Activated CD4-positive, alpha-beta T cell treated with anti-CD3 and anti-CD28 coated beads, Interleukin-2, amount 50 U/mL, for 16 hours (primary cell): ENCODE results near the gene ASTN2.
"Not testable (repeated sequence)": the region's sequence is repeated elsewhere in the genome, so short reads cannot be mapped to it uniquely, and the experiment has no call there.

Source experiments
- DNase-seq: peaks from one replicate; pipeline ENCODE4 v3.0.0-alpha.2; 2020

Gene ASTN2

DNA sequence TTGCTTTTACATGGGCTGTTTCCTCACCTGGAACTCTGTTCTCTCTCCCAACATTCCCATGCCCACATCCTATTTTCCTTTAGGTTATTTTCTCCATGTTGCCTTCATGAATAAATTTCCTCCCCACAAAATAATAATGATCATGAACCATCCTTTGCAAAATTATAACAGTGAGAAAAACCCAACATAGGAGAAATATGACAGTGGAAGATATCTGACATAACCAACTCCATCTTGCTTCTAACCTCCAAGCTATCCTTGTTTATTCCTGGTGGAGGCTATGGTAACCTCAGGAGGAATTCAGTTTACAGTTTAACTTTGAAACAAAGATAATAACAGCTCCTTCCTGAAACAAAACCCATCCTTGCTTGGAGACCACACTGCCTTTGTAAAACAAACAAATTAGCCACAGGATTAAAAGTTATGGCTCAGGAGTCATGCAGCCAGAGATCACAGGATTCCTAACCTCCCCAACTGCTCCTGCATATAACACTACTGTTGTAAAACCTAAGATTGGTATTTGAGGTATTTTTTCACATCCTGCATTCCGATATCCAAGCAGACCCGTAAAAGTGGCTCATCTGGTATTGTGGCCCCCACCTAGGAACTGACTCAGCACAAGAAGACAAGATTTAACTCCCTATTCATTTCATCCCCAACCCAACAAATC is 515.4 kb downstream of the ASTN2 start:
- no peak for DNase-seq

DNA sequence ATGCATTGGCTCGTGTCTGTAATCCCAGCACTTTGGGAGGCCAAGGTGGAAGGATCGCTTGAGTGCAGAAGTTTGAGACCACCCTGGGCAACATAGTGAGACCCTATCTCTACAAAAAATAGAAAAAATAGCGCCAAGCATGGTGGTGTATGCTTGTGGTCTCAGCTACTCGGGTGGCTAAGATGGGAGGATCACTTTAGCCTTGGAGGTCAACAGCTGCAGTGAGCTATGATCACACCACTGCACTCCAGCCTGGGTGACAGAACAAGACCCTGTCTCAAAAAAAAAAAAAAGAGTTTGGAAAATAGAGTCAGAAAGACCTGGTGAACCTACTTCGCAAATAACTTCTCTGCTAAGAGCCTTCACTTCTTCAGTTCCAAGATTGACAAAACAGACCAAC is 516.7 kb downstream of the ASTN2 start:
- DNase-seq, result not testable (repeated sequence)

DNA sequence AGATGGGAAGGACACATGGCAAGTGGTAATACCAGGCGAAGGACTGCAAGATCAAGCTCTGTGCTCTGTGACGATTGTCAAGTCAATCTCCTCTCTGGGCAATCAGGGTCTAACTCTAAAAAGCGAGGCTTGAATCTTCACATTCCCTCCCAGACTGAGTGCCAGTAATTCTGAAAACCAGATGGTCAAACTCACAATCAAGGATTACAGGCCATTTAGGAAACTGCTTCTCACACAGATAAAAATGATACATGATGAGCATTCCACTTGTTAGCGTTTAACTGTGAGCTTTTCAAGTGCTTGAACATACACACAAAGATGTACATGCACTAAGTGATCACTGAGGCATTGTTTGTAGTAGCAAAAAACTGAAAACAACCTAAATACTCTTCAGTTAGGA is 517.7 kb downstream of the ASTN2 start:
- no peak for DNase-seq

DNA sequence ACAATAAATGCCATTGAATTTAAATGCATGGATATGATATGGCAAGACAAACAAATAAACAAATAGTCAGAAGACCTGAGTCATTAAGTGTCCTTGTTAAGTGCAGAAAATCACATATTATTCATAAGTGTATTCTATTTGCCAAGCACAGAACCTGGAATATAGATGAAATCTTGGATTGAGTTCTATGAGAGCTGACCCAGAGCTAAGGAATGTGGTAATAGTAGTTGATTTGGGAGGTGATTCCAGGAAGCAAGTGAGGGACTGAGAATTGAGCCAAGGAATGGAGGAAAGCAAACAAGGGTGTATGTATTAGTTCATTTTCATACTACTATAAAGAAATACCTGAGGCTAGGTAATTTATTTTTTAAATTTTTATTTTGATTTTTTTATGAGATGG is 518.9 kb downstream of the ASTN2 start:
- no peak for DNase-seq

DNA sequence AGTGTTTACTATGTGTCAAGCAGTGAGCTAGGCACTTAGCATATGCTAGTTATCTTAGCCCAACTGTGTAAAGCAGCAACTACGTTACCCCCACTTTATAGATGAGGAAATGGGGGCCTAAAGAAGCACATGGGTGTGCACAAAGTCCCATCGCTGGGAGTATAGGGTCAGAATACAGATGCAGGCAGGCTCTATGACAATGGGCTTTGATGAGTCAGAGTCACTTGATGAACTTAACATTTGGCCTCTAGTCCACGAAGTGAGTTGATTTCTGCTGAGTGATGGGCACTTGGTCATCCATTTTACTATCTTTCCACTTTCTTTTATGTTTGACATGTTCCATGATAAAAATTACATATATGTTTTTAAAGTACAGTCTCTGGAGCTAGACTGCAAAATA is 523.4 kb downstream of the ASTN2 start:
- no peak for DNase-seq

DNA sequence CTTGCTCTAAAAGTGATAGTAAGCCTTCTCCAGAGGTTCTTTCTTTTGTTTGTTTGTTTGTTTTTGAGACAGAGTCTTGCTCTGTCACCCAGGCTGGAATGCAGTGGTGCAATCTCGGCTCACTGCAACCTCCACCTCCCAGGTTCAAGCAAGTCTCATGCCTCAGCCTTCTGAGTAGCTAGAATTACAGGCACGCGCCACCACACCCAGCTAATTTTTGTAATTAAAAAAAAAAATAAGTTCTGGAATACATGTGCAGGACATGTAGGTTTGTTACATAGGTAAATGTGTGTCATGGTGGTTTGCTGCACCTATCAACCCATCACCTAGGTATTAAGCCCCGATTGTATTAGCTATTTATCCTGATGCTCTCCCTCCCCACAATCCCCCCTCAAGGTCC is 526.4 kb downstream of the ASTN2 start:
- DNase-seq, result not testable (repeated sequence)

DNA sequence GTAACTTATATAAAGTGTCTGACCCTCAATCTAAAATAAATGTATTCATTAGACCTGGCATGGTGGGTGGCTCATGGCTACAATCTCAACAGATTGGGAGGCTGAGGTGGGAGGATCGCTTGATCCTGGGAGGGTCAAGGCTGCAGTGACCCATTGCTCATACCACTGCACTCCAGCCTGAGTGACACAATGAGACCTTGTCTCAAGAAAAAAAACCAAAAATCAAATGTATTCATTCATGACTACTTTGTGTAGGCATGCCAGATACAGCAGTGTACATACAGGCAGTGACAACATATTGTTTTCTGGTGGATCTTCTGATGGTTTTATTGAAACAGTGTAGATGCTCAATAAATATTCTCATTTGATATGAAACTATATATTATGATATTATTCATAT is 526.8 kb downstream of the ASTN2 start:
- no peak for DNase-seq

DNA sequence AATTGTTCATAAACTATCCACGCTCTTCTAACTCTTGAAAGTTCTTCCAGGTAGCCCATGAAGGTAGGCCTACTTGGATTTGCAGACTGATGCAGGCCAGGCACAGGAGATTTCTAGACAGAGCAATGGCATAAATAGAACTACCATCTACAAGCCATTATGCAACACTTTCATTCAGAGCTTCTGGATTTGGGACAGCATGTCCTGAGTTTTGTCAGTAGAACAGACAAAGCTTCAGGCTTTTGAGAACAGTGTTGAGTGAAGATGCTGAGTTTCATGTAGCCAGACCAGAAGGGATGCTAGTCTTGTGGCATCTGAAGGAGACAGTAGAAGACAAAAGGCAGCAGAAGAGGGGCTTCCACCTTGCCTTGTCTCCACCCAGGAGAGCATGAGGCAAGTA is 531.2 kb downstream of the ASTN2 start:
- DNase-seq, result no peak

DNA sequence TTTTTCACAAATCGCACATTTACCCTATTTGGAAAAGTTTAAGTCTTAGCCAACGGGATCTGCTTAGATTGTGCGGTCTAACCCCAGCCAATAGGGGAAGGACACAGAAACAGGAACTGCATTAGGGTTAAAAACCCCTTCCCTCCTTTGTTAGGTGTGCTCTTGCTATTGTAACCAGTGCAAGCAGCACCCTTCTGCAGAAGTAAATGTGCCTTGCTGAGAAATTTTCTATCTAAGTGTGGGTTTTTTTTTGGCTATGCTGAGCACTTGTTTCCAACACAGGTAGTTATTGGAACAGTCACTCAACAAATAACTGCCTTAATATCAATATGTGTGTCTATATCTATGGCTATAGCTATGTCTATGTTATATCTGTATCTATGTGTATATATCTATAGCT is 537.8 kb downstream of the ASTN2 start:
- DNase-seq, result no peak

DNA sequence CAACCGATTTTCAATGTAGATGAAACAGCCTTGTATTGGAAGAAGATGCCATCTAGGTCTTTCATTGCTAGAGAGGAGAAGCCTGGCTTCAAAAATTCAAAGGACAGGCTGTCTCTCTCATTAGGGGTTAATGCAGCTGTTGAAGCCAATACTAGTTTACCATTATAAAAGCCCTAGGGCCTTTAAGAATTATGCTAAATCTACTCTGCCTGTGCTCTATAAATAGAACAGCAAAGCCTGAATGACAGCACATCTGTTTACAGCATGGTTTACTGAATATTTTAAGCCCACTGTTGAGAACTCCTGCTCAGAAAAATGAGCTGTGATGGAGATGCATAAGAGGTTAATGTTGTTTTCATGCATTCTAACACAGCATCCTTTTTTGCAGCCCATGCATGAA is 539.3 kb downstream of the ASTN2 start:
- no peak for DNase-seq

DNA sequence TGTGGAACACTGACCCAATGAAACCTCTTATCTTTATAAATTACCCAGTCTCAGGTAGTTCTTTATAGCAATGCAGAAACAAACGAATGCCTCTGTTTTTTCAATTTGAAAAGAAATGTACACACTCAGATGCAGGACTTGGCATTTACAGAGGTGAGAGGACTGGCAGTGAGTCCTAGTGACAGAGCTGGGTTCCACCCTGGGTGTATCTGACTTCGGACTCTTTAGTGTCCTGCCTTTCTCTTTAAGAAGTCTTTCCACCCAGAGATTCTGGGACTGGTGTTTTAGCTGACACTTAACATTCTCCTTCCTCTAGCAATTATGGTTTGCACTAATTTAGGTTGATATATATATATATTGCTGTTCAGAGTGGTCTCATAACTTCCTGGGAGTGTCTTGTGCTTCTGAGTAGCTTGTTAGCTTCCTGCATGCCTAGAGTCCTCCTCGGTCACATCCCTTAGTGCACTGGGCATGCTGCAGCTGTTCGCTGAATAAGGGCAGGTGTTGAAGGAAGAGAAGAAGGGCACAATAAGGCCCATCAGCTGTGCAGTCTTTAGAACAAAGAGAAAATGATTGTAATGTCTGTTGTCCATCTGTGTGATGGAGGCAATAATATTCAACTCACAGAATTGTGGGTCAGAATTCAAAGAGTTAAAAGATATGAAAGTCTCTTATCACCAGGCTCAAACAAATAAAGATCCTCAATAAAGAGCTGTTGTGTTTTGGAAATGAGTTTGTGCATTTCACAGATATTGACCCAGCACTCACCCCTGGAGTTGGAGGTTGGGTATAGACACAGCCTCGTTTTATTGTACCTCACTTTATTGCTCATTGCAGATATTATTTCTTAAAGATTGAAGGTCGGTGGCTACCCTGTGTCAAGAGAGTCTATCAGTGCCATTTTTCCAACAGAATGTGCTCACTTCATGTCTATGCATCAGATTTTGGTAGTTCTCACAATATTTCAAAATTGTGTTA is 540.6 kb downstream of the ASTN2 start:
- DNase-seq, result no peak

DNA sequence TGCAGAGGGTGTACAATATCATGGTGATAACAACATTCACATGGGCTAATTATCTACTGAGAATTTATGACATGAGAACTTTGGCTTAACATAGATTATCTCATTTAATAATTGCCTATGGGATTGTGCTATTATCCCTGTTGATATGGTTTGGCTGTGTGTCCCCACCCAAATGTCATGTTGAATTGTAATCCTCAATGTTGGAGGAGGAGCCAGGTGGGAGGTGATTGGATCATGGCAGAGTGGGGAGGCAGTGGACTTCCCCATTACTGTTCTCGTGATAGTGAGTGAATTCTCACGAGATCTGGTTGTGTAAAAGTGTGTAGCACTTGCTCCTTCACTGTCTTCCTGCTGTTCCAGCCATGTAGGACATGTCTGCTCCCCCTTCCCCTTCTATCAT is 541.4 kb downstream of the ASTN2 start:
- no peak for DNase-seq

DNA sequence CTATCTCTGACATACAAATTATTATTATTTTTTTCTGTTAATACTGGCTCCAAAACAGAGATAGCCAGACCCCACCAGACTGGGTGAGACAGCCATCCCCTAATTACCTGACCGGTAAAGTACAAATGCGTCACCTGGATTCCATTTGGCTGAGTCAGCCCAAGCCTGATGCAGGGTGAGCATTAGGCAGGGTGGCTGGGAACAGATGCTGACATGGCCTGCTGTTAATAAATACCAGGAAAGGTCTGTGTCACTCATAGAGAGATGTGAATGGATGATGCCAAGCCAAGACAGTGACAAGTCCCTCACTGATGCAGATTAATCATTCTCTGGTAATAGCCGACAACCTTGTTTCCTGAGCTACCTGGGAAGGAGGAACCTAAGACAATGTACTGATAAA is 544.3 kb downstream of the ASTN2 start:
- no peak for DNase-seq

DNA sequence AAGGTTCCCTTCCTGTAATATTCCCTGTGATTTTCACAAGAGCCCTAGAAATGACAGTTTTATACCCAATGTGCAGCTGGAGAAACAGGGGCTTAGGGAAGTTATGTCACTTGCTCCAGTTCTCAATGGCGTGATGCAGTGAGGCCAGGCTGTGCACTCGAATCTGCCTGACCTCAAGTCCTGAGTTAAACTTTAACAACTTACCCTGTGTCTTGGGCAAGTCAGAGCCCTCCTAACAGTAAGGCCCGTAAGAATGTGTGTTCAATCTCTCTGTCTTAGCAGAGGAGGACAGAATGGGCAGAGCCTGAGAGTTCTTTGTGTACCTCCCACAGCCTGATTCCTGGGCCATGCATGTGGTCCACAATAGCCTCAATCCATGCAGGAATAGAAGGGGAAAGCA is 546.7 kb downstream of the ASTN2 start:
- no peak for DNase-seq

DNA sequence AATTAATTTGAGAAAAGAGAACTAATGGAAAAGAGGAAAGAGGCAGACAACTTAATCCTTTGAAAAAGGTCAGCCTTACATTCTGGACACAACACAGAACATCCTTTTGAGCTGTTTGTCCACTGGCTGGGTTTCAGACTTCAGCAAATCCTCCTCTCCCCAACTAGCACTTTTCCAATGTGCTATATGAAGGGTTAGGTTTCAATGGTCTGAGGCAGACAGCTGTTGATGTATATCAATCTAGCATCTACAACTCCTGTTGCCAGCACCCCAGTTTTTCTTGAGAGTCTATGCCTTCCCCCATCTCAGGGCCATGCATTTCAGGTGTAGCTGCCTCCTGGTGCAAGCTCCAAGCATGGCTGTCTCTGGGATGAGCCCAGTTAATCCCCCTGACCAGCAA is 553.5 kb downstream of the ASTN2 start:
- DNase-seq, result no peak

DNA sequence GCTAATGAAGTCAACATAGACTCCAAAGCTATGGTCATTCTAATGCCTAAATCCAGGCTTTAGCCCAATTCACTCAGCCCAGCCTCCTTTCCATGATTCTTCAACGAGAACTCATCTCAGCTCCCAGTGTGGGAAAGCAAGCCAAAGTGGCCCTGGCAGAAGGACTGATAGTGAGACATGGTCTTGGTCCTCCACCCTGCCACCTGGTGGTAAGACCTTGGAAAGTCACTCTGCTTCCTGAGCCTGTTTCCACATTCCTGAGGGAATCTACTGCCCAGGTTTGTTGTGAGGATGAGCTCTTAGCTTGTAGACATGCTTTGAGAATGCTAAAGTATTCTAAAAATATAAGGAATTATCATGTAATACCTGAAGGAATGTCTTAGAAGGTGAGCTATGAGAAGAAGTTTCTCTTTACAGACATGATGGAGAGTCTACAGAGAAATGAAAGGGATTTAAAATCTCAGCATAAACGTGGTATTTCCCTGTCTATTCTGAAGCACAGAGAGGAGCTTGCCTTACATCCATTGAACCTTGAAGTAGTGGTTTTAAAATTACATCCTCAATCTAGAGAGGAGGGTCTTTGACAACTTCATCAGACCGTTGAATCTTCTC is 554.2 kb downstream of the ASTN2 start:
- DNase-seq, result peak; percentile 16

DNA sequence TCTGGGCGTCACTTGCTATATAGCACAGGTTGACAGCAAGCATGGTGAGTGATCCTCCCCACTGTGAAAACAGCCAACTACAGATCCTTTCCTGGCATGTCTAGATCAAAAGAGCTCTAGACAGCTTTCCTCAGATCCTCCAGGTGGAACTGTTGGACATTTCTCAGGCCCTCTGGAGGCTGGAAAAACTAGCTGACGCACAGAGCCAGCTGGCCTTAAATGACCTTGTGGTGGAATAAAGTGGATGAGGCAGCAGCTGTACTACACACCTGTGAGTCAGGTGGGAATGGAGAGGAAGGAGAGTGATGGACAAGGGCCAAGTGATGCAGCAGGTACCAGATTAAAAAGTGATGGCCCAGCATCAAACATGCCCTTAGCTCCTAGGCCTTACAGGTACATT is 555.1 kb downstream of the ASTN2 start:
- DNase-seq, result no peak

DNA sequence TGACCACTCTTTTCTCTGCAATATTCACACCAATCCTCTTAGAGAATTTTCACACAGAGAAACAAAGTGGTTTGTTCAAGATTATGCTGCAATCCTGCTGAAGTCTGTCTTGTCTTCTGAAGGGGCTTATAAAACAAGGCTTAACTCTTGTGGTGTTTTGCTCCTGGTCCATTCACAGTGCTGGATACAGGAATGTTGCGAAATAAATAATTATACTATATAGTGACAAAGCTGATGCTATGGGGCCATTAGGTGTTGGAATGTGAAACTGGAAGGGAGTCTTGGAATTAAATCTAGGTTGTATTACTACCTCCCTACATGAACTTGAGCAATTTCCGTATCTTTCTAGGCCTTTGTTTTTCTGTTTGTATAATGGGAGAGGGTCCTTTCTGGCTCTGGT is 557.5 kb downstream of the ASTN2 start:
- DNase-seq, result no peak

DNA sequence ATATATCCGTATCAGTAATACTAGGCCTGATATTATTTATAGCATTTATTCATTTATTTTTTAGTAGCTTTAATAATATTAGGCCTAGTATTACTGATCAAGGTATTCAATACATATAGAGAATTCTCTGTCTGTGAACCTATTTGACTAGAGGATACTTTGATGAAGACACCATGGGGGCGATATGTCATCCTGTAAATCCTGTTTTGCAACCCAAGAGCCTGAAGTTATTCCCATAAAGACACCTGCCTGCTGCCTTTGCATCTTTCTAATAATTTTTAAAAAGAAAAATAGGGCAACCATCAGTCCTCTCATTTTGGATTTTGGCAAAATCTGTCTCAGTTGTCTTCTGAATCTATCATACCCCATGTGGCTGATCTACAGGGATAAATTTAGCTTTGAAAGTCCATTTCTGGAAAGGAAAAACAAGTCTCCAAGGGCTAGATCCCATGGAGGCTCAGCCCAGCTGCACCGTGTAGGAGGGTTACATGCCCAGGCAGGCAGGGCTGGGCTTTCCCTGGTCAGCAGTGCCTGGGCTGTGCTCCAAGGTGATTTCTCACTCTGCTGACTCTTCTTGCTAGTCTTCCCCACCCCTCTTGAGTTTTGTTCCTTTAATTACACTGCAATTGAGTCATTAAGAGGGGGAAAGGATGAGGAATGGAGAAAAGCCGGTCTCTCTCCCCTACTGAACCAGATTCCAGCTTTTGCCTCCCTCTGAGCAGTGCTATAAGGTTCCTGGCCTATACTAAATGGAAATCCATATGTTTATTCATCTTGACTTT is 558.8 kb downstream of the ASTN2 start:
- DNase-seq, result no peak

DNA sequence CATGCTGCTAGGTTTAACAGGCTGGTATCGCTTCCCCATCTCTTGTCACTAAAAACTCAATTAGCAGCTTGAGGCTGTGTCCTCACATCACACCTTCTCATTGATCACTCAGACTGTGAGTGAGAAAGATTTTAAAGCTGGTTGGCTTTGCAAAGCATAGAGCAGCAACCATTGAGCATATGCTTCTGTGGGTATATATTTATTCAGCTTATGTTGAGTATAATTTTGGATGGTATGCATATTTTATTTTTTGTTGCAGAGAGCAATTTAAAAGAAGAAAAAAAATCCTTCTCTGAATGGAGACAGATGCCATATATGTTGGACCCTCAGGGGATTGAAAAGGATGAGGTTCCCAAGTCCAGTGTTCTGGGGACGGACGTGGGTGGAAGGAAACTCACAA is 565.1 kb downstream of the ASTN2 start:
- DNase-seq, result no peak

DNA sequence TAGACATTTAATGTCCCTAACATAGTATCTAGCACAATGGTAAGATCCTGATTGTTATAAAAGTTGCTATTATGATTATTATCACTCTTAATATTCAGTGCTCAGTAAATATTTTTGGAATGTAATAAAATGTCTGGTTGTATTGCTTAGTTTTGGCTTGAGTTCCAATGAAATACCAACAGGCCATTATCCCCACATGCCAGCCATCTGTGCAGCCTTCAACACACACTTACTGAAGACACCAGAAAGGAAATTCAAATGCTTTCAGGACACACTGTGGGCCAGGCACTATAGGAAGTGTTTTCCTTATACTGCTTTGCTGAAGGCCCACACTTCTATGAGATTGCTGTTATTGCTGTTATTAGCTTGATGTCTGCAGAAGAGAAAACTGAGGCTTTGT is 570.2 kb downstream of the ASTN2 start:
- DNase-seq, result no peak

DNA sequence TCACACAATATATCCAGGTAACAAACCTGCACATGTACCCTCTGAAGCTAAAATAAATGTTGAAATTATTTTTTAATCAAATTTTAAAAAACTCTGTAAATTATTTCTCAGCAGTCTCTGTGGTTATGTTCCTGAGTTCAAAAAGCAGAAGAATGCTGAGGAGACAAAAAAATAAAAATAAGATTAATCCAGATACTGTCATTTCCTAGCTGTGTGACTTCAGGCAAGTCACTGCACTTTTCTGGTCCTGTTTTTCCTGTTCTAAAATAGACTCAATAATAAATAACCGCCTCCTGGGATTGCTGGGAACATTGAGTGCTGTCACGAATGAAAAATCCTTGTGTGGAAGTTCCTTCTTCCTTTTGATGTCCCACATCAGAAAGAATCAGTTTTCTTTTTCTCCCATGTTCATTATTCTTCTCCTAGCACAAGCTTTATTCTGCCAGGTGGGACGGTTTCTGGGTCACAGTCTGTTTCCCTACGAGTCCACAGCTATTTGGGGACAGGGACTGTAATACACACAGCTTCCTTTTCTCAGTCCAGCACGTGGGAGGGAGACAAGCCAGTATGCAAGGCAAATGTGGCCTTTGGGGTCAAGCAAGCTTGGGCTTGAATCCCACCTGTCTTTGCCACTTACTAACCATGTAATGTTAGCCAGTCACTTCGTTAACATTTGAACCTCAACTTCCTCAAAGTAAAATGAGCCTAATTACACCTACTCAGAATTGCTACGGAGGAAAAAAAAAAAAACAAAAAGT is 570.8 kb downstream of the ASTN2 start:
- DNase-seq, result no peak
